HG03108 (cell line): ENCODE results near the gene BRME1.
A peak's percentile ranks its signal among the peaks of the same experiment; 100 is the strongest.

Experiments used
- ATAC-seq: cut with Tn5 transposase; IDR thresholded peaks from one replicate; pipeline ENCODE4 v1.9.1; 2021; ENCODE audit warnings: moderate library complexity; ENCODE audit not compliant: unreplicated experiment

BRME1 gene

GRCh38 chr19:13905634-13906520, at the start of gene BRME1, which contains the start of gene CC2D1A:
TSS of gene BRME1 (minus strand) at chr19:13906117. CDS start at chr19:13904892, 1,225 bp downstream.
TSS of gene CC2D1A (plus strand) at chr19:13906201. CDS start at chr19:13906442, 241 bp downstream.
- peak; percentile 81 for ATAC-seq

GRCh38 chr19:13954185-13954584, 48.3 kb upstream of the BRME1 start:
- no peak for ATAC-seq

GRCh38 chr19:13952931-13953531, 47.1 kb upstream of the BRME1 start:
- ATAC-seq: no peak

- ATAC-seq: peak; percentile 98
These were observed 46.4 kb upstream of the BRME1 start, which contains the start of gene DCAF15 for GRCh38 chr19:13952154-13952930. TSS of gene DCAF15 (plus strand) at chr19:13952509. CDS start at chr19:13952513, 4 bp downstream.

GRCh38 chr19:13951799-13952153, 45.9 kb upstream of the BRME1 start:
- peak; percentile 1 for ATAC-seq

- ATAC-seq: no peak
These were observed 45.1 kb upstream of the BRME1 start for GRCh38 chr19:13951043-13951442.

GRCh38 chr19:13946414-13946813, 40.5 kb upstream of the BRME1 start:
- no peak for ATAC-seq

- no peak for ATAC-seq
These were observed 36.2 kb upstream of the BRME1 start for GRCh38 chr19:13942023-13942684.

GRCh38 chr19:13938301-13939064, 32.6 kb upstream of the BRME1 start, which contains the start of gene PODNL1:
TSS of gene PODNL1 (minus strand) at chr19:13938417. CDS start at chr19:13938181, 236 bp downstream.
- no peak for ATAC-seq

- ATAC-seq: no peak
These were observed 31.8 kb upstream of the BRME1 start for GRCh38 chr19:13937479-13938300.

- no peak for ATAC-seq
These were observed 30.0 kb upstream of the BRME1 start for GRCh38 chr19:13935765-13936510.

GRCh38 chr19:13934785-13935109, 28.8 kb upstream of the BRME1 start:
- no peak for ATAC-seq

GRCh38 chr19:13932911-13933393, 27.0 kb upstream of the BRME1 start:
- no peak for ATAC-seq

- no peak for ATAC-seq
These were observed 26.3 kb upstream of the BRME1 start for GRCh38 chr19:13932149-13932637.

- no peak for ATAC-seq
These were observed 25.7 kb upstream of the BRME1 start for GRCh38 chr19:13931391-13932148.

GRCh38 chr19:13930402-13930801, 24.5 kb upstream of the BRME1 start:
- no peak for ATAC-seq

GRCh38 chr19:13929956-13930355, 24.0 kb upstream of the BRME1 start:
- ATAC-seq: no peak
